A549 treated with CpdA at 1 μM for 4 hours (cell line): ENCODE data around the gene NRBP1. TPM values are rescaled to one million over a fixed set of nuclear protein-coding genes. Genes with fewer than 3 reads are reported as not detected.

Experiments used
- total RNA-seq: library from RNA; stranded (reverse); fragments of 200-300 nt; extraction: Qiagen RNA extraction; gene quantifications from 5 replicates; pipeline ENCODE4 v1.2.3, GENCODE V29; 2022; ENCODE audit warnings: low read depth

Gene NRBP1
- total RNA-seq = 130 to 142 TPM (median 141 TPM) in 5 replicates

DNA sequence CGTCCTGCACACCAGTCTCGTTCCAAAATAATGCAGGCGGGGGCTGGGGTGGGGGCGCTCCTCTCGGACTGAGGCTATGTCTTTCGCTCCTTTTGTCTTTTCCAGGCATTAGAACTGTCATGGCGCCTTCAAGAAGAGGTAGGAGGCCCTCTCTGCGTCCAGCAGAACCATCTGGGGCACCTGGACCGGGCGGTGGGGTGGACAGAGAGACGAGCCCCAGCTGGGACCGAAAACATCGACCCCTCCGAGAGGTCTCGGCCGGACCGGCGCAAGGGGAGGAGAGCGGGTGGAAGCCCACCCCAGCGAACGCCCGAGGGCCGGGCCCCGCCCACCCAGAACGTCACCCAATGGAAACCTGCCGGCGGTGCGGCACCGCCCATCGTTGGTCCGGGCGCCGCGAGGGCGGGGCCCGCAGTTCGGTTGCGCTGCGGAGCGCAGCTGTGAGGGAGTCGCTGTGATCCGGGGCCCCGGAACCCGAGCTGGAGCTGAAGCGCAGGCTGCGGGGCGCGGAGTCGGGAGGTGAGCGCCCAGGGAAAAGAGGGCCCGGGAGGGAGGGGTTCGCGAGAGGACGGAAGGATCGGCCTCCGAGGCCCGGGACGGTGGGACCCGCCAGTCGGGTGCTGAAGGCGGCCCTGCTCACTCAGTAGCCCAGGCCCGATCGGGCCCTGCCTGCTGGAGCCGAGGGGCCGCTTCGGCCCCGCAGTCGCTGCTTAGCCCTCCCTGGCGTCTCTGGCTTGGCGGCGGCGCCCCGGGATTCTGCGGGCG, at the start of gene NRBP1:
Gene NRBP1, plus strand, starts transcription at position 419 of the 765 bp plus-strand sequence. CDS start 4,643 bp downstream, outside the sequence.

DNA sequence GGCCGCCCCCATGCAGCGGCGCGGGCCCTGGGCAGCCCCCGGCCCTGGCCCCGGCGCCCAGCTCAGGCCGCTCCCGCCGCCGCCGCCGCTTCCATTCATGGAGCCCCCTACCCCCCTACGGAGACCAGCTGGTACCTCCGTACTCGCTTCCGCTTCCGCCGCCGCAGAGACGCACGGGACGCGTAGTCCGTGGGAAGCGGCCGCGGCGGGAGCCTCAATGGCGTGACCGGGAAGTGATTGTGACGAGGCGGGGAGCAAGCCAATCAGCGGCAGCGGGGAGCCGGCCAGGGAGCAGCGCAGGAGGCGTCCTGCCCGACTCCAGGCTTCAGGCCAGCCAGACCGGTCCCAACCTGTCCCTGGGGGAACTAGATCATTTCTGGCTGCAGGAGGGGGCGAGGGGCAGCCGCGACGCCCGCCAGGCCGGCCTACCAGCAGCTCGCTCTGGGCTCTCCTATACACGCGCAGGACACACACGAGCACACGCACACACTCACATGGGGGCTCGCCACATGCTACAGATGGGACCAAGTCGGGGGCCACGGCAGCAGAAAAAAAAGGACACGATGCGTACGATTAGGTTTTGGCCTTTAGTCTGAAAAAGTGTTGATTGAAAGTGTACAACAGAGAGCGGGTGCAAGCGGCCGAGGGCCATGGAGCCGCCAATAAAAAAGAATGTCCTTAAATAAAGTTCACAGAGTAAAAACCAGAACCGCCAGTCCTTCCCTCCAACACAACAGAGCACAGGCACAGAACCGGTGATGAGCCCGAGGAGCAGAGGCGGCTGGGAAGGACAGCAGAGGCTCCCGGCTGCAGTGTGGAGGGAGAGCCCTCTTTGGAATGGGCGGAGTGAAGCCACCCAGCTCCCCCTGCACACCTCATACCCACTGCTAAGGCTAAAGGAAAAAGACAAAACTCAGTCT, 47.5 kb upstream of the NRBP1 start, which contains the start of gene ZNF513:
Gene ZNF513, minus strand, starts transcription at position 109 of the 920 bp plus-strand sequence. CDS start 208 bp downstream, outside the sequence.

DNA sequence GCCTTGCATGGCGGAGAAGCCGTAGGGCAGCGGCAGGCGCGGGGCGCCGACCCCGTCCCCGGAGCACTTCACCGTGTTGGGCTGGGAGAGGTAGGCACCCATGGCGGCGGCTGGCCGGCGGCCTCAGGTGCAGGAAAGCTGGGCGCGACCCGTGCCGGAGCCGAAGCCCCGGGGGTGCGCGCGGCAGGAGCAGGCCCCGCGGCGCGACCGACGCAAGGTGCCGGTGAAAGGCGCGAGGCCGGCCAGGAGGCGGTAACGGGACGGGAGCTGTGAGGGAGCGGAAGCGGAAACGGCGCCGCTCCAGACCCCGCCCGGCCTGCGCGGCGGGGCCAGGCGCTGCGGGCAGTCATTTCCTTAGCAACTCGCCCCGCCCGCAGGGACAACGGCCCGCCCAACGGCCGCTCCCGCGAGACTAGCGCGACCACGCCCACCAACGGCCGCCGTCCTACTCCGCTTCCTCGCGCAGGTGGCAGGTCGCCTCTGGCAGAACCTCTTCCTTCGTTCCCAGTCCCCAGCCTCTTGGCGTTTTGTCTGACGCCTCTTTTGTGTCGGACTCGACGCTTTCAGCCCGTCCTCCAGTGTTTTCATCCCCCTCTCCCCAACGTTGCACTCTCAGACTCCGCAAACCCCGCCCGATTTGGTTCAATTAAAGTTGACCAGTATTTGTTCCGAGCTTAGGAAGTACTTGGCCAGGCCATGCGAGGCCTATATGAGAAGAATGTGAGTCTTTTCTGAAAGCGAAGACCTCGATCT, 18.9 kb upstream of the NRBP1 start, which contains the start of gene PPM1G:
Gene PPM1G, minus strand, starts transcription at position 271 of the 753 bp plus-strand sequence. Its CDS starts 169 bp downstream, at position 102.

DNA sequence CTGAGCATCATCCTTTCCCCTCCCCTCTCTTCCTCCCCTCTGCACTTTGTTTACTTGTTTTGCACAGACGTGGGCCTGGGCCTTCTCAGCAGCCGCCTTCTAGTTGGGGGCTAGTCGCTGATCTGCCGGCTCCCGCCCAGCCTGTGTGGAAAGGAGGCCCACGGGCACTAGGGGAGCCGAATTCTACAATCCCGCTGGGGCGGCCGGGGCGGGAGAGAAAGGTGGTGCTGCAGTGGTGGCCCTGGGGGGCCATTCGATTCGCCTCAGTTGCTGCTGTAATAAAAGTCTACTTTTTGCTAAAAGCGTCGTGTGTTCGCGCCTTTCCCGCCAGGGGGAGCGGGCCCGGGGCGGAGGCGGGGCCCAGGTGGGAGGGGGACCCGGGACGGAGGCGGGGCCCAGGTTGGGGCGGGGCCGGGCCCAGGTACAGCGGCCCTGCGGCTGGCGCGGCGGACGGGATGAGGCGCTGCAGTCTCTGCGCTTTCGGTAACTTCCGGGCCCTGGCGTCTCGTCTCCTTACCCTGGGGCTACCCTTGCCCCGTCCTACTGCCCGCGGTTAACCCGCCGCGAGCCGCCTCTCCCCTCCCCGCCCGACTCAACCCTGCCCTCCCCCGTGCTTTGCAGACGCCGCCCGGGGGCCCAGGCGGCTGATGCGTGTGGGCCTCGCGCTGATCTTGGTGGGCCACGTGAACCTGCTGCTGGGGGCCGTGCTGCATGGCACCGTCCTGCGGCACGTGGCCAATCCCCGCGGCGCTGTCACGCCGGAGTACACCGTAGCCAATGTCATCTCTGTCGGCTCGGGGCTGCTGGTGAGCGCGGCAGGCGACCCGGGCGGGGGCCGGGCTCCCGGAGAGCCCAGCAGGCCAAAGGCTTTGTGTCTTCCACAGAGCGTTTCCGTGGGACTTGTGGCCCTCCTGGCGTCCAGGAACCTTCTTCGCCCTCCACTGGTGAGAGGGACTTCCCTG, 13.8 kb downstream of the NRBP1 start, which contains the start of gene KRTCAP3:
Gene KRTCAP3, plus strand, starts transcription at position 424 of the 962 bp plus-strand sequence. Its CDS starts 32 bp downstream, at position 456.

DNA sequence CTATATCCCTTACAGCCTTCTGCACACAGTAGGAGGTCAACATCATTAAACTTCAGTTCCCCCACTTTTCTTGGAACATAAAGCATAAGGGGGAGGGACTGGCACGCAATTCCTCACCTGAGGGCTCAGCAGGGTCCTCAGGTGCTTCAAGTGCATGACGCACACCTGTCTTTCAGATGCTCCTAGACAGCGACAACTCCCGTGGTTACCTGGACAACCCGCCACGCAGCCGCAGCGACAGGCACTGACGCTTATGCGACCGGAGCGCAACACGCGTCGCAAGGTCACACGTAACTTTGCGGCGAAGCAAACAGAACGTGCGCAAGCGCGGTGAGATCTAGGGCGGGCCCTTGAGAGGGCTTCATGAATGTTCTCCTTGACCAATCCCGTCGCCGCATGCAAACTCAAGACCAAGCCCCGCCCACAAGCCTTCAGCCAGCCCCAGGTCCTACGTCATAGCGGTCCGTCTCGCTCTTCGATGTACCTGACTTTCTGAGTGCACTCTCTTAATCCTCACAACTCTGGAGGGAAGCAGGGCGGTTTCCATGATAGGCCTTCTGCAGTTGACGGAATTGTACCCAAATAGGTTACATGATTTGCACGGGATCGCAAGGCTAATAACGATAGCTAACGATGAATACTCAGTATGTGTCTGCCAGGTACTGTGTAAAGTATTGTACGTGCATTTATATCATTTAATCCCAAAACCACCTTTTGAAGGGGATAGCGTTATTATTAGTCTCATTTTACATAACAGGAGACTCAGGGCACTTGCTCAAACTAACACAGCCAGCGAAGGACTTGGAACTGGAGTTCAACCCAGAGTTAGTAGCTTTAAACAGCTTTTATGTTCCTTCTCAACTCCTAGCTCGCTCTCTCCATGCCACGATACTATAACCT, 61.3 kb downstream of the NRBP1 start, which contains the start of gene IFT172:
Gene IFT172, minus strand, starts transcription at position 246 of the 900 bp plus-strand sequence. Its CDS starts 90 bp downstream, at position 156.

Other genes starting within 250 kb of the NRBP1 start
- 194 to 223 TPM (median 212 TPM) in 5 replicates for gene ATRAID, start 216.6 kb upstream of the NRBP1 start, total RNA-seq
- gene SLC5A6, start 216.4 kb upstream of the NRBP1 start, total RNA-seq = 68.5 to 80.1 TPM (median 72.2 TPM) in 5 replicates
- 54.8 to 73.0 TPM (median 66.8 TPM) in 5 replicates for gene CAD, start 211.3 kb upstream of the NRBP1 start, total RNA-seq
- gene SLC30A3, start 165.6 kb upstream of the NRBP1 start, total RNA-seq = 2.6 to 3.8 TPM (median 3.4 TPM) in 5 replicates
- not detected in 5 replicates for gene DNAJC5G, start 153.2 kb upstream of the NRBP1 start, total RNA-seq
- 0.34 to 0.73 TPM (median 0.48 TPM) in 5 replicates for gene TRIM54, start 146.2 kb upstream of the NRBP1 start, total RNA-seq
- gene UCN, start 120.2 kb upstream of the NRBP1 start, total RNA-seq = 0.96 to 2.3 TPM (median 1.5 TPM) in 5 replicates
- 74.7 to 95.4 TPM (median 90.5 TPM) in 5 replicates for gene MPV17, start 105.5 kb upstream of the NRBP1 start, total RNA-seq
- 63.5 to 66.8 TPM (median 65.7 TPM) in 5 replicates for gene GTF3C2, start 71.9 kb upstream of the NRBP1 start, total RNA-seq
- gene EIF2B4, start 58.3 kb upstream of the NRBP1 start, total RNA-seq = 56.2 to 66.4 TPM (median 65.0 TPM) in 5 replicates
- gene SNX17, start 58.0 kb upstream of the NRBP1 start, total RNA-seq = 131 to 146 TPM (median 141 TPM) in 5 replicates
- gene ZNF513, start 47.9 kb upstream of the NRBP1 start, total RNA-seq = 8.9 to 15.6 TPM (median 14.8 TPM) in 5 replicates
- gene PPM1G, start 19.0 kb upstream of the NRBP1 start, total RNA-seq = 165 to 183 TPM (median 172 TPM) in 5 replicates
- gene KRTCAP3, start 13.8 kb downstream of the NRBP1 start, total RNA-seq = 0.37 to 1.5 TPM (median 0.70 TPM) in 5 replicates
- gene IFT172, start 61.1 kb downstream of the NRBP1 start, total RNA-seq = 9.8 to 12.3 TPM (median 10.6 TPM) in 5 replicates
- 3.3 to 4.6 TPM (median 4.0 TPM) in 5 replicates for gene FNDC4, start 66.6 kb downstream of the NRBP1 start, total RNA-seq
- 0.15 to 0.91 TPM (median 0.33 TPM) in 5 replicates for gene GCKR, start 68.2 kb downstream of the NRBP1 start, total RNA-seq
- gene ZNF512, start 154.4 kb downstream of the NRBP1 start, total RNA-seq = 13.6 to 18.2 TPM (median 16.8 TPM) in 5 replicates
- 3.1 to 3.7 TPM (median 3.5 TPM) in 5 replicates for gene CCDC121, start 200.4 kb downstream of the NRBP1 start, total RNA-seq
- 54.6 to 60.9 TPM (median 57.7 TPM) in 5 replicates for gene GPN1, start 200.4 kb downstream of the NRBP1 start, total RNA-seq
- 27.2 to 35.0 TPM (median 33.3 TPM) in 5 replicates for gene SUPT7L, start 235.0 kb downstream of the NRBP1 start, total RNA-seq
- gene SLC4A1AP, start 235.3 kb downstream of the NRBP1 start, total RNA-seq = 28.9 to 38.0 TPM (median 32.9 TPM) in 5 replicates